ENCODE data around the gene ADGRF3.
"Not testable (repeated sequence)": the region's sequence is repeated elsewhere in the genome, so short reads cannot be mapped to it uniquely, and the experiment has no call there.

Gene ADGRF3

DNA sequence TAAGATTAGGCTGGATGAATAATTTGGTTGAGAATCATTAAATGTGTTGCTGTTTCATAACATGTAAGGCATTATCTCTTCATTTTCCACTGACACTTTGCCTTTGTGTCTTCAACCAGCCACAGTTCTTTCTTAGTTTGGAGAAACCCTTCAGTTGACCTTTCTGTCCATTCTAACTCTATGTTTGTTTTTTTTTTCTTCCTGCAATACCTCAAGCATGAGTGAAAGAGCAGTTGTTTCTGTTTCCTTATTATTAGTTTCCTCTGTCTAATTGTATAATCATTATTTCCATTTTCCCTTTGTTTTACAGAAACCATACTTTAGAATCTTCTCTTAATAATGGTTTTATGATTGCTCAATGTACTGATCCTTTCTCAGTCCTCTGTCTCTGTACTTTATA, 76.2 kb downstream of the ADGRF3 start:
- no peak for DNase-seq

DNA sequence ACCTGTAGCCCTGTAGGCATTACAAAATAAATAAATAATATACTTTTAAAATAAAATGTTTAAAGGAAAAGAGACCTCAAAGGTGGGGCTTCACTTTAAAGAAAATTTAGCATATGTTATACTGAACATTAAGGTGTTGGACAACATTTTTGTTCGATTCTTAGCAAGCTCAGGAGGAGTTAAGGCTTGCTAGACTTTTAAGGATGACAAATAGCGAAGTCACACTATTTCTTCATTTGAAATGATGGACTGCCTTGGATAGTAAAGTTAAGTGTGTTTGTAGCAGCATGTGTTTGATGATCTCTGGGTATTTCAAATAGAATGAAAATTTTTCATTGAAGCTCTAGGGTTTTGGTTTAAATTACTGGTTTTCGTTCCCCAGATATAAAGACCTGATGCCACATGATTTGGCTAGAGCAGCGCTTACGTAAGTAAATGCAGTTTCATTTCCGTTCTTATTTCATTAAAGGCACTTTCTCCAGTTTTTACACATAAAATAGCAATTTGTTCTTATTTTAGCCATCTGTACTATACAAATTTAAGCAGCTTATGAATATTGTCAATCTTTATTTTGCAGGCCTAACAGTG, 76.9 kb downstream of the ADGRF3 start:
- no peak for DNase-seq

DNA sequence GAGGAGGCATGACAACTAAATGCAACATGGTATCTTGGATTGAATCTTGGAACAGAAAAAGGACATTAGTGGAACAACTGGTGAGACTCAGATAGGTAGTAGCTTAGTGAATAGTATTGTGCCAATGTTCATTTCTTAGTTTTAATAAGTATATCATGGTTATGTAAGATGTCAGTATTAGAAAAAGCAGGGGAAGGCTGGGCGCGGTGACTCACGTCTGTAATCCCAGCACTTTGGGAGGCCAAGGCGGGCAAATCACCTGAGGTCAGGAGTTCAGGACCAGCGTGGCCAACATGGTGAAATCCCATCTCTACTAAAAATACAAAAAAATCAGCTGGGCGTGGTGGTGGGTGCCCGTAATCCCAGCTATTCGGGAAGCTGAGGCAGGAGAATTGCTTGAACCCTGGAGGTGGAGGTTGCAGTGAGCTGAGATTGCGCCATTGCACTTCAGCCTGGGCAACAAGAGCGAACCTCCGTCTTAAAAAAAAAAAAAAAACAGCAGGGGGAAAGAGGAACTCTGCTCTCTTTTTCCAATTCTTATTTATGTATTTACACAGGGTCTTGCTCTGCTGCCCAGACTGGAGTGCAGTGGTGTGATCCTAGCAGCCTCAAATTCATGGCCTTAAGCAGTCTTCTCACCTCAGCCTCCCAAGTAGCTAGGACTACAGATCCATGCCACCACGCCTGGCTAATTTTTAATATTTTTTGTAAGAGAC, 77.8 kb downstream of the ADGRF3 start:
- DNase-seq = not testable (repeated sequence)

DNA sequence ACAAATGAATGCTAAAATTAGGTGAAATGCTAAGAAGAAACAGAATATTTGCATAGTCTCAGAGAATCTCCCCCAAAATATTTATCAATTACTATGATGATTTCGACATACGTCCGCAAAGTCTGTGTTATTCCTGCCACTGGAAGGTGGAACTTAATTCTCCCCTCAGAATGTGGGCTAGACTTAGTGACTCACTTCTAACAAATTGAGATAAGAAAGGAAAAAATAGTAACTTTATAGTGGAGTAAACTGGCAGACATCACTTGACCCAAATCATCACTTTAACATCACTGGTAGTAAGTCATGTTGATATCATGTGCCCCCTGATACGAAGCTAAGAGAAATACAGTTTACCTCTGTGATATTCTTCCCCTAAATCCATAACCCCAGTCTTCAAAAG, 78.4 kb downstream of the ADGRF3 start:
- DNase-seq = no peak

DNA sequence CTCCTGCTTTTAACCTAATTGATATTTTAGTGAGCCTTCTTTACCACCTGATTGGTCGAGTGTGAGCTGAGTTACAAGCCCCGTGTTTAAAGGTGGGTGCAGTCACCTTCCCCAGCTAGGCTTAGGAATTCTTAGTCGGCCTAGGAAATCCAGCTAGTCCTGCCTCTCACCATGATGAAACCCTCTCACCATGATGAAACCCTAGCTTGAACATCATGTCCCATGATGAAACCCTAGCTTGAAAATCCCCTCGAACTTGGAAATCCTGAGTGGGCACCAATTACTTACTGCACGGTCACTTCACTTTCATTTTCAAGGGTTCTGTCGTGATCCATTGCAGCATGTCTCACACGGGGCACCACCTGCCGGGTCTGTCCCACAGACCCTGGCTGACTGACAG, 87.8 kb downstream of the ADGRF3 start:
- DNase-seq = not testable (repeated sequence)

All from NCI-H2081 (cell line).